NCI-H2196 treated with DMSO at 0.1 percent for 48 hours (cell line): ENCODE data around the gene APBA2.

ENCODE experiments used
- DNase-seq: peaks from one replicate; lab custom pipeline; 2025; ENCODE audit not compliant: unreplicated experiment; lab: John Stamatoyannopoulos, UW

APBA2 gene

GRCh38 chr15:29074045-29074444 lies 188.3 kb downstream of the APBA2 start:
- DNase-seq: no peak

GRCh38 chr15:29078541-29078940 lies 192.8 kb downstream of the APBA2 start:
- no peak for DNase-seq

GRCh38 chr15:29079479-29079878 lies 193.7 kb downstream of the APBA2 start:
- DNase-seq: no peak

- no peak for DNase-seq
Measured at GRCh38 chr15:29081781-29082180, 196.0 kb downstream of the APBA2 start.

- no peak for DNase-seq
Measured at GRCh38 chr15:29083161-29083560, 197.4 kb downstream of the APBA2 start.

- no peak for DNase-seq
Measured at GRCh38 chr15:29083858-29084257, 198.1 kb downstream of the APBA2 start.

GRCh38 chr15:29086001-29086400 lies 200.2 kb downstream of the APBA2 start:
- no peak for DNase-seq

GRCh38 chr15:29086891-29087290 lies 201.1 kb downstream of the APBA2 start:
- no peak for DNase-seq

- no peak for DNase-seq
Measured at GRCh38 chr15:29087521-29088285, 201.9 kb downstream of the APBA2 start.

GRCh38 chr15:29088666-29089065 lies 202.9 kb downstream of the APBA2 start:
- DNase-seq: no peak

GRCh38 chr15:29089731-29090616 lies 204.2 kb downstream of the APBA2 start:
- no peak for DNase-seq

- DNase-seq: no peak
Measured at GRCh38 chr15:29090617-29091466, 205.1 kb downstream of the APBA2 start.

- no peak for DNase-seq
Measured at GRCh38 chr15:29091666-29092065, 205.9 kb downstream of the APBA2 start.

GRCh38 chr15:29092376-29093064 lies 206.7 kb downstream of the APBA2 start:
- DNase-seq: no peak

GRCh38 chr15:29093065-29093435 lies 207.3 kb downstream of the APBA2 start:
- no peak for DNase-seq

- DNase-seq: no peak
Measured at GRCh38 chr15:29093696-29094343, 208.0 kb downstream of the APBA2 start.

- DNase-seq: no peak
Measured at GRCh38 chr15:29094711-29095110, 208.9 kb downstream of the APBA2 start.

GRCh38 chr15:29095746-29096145 lies 210.0 kb downstream of the APBA2 start:
- no peak for DNase-seq

- no peak for DNase-seq
Measured at GRCh38 chr15:29097168-29097567, 211.4 kb downstream of the APBA2 start.

- DNase-seq: no peak
Measured at GRCh38 chr15:29097971-29098370, 212.2 kb downstream of the APBA2 start.
